ENCODE results near the gene CCDC27. TPM values are rescaled to one million over a fixed set of nuclear protein-coding genes. Genes with fewer than 3 reads are reported as not detected.

The CCDC27 gene
- total RNA-seq, 1 experiment from 2014 or later = not detected

DNA sequence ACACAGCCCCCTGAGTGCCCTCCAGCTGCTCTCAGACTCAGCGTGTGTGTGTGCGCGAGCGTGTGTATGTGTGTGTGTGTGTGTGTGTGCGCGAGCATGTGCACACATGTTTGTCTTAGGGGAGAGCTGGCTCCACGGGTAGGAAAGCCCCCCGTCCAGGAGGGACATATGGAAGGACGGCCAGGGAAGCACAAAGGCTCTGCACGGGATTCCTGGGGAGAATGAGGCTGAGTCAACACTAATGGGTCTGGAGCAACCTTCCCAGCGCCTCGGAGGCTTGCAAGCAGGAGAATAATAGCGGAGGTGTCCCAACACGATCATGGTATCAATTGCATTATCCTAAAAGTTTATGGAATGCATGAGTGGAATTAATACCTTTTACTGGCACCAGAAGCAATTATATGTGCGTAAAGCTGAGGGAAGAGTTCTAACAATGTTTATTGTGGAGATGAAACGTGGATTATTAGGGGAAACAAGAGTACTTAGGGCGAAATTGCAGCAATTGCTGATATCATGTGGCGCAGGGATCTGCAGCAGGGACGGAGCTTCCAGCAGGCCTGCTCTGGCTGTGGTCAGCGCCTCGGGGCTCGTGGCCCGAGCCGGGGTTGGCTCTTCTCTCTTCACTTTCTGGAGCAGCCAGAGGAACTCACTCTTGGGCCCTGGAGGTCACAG, 40.3 kb upstream of the CCDC27 start (continued):
- no peak for TF ChIP-seq EZH2 (IDR thresholded peaks at IDR 0.05)
- no peak for TF ChIP-seq EGR1 (IDR thresholded peaks at IDR 0.05; ENCODE audit: low read depth)

DNA sequence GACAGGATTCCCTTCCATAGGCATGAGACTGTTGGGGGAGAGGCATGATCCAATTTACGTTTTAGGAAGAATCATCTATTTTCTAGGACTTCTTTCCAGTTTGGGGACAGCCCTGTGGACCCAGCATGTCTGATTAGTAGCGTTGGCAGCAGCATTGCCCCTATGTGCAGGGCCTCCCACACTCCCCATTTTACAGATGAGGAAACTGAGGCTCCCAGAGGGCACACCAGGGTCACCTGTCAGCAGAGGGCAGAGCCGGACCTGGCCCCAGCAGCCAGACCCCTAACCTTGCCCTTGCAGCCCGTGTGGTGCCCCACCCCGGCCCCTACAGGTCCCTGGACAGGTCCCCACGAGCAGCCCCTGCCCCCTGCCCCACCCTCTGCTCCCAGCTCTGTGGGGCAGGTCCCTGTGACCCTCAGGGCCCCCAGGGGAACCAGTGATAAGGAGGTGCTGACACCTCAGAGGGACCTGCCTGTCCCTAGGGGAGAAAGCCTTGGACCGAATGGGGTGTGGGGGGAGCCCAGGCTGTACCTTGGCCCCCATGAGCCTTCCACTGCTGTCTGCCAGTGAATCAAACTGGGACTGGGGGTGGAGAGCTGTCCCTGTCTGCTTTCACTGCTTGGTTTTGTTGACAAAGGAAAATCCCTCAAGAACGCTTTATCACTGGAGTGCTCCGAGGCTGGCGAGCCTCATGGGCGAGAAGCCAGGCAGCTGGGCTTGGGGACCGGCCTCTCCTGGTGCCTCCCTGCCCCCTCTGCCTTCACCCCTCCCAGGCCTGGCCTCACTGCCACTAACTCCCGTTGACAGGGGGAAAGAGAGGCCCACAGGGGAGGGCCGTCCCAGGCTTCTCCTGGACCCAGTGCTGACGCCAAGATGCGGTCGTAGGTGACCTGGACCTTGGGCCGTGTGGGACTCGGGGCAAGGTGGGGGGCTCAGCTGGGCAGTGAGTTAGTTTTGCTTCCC, 39.4 kb upstream of the CCDC27 start:
- BruUV-seq (replicated peaks) = no TSS peak
- no peak overlapping the region for H3K27ac ChIP-seq (ENCODE audit: low read depth, low read length)
- ChIA-PET POLR2A (no interaction called here), CTCF (interaction anchor here (0.9 kb wide), 1 partner anchor 12 kb away, joined by 3 read pairs; no protein-coding TSS in a partner anchor), RAD21 (ENCODE audit: low non-redundant PET in 1 of 2, low total read pairs in 2 of 2, uncharacterized antibody in 2 of 2, unreplicated experiment in 2 of 2) (no interaction called here)
- no peak for ATAC-seq
- no peaks in the 10 kb centered on the region for H3K27me3 ChIP-seq (ENCODE audit: insufficient read depth, low read length)
- H4K20me1 ChIP-seq (ENCODE audit: insufficient read depth) = no peaks in the 10 kb centered on the region
- H3K4me1 ChIP-seq (ENCODE audit: control insufficient read depth in 1 of 2, insufficient read depth in 2 of 2, low read length in 2 of 2) = no peaks in the 10 kb centered on the region
- no peak for DNase-seq (ENCODE audit: low read depth, low spot score)
- no peaks in the 10 kb centered on the region for H3K79me2 ChIP-seq (ENCODE audit: insufficient read depth, low read length)
- no peaks in the 10 kb centered on the region for H3K9me3 ChIP-seq (ENCODE audit: control insufficient read depth in 1 of 2, insufficient read depth in 1 of 2, low read depth in 1 of 2, low read length in 2 of 2)
- H3K4me2 ChIP-seq (ENCODE audit: low read length) = no peak overlapping the region
- H3K4me3 ChIP-seq (replicated peaks in 1 of 2; ENCODE audit: low read depth in 1 of 2, low read length in 2 of 2) = no peak overlapping the region
- TF ChIP-seq SP1 (IDR thresholded peaks at IDR 0.05; ENCODE audit: low read depth) (no peak), RAD21 (IDR thresholded peaks at IDR 0.05; ENCODE audit: low read depth) (no peak), SIN3A (IDR thresholded peaks at IDR 0.05; ENCODE audit: low read depth) (no peak), ELF1 (IDR thresholded peaks at IDR 0.05; ENCODE audit: borderline replicate concordance, low read depth) (no peak), ZFX (IDR thresholded peaks at IDR 0.05) (no peak), EZH2 (IDR thresholded peaks at IDR 0.05) (no peak), FOSL1 (IDR thresholded peaks at IDR 0.05; ENCODE audit: low read depth) (no peak), POLR2A (IDR thresholded peaks at IDR 0.05; ENCODE audit: borderline replicate concordance, extremely low read depth, insufficient read depth, insufficient read length) (no peak), CBX3 (IDR thresholded peaks at IDR 0.05; ENCODE audit: low read depth) (no peak)
- TF ChIP-seq, protein P1, sequence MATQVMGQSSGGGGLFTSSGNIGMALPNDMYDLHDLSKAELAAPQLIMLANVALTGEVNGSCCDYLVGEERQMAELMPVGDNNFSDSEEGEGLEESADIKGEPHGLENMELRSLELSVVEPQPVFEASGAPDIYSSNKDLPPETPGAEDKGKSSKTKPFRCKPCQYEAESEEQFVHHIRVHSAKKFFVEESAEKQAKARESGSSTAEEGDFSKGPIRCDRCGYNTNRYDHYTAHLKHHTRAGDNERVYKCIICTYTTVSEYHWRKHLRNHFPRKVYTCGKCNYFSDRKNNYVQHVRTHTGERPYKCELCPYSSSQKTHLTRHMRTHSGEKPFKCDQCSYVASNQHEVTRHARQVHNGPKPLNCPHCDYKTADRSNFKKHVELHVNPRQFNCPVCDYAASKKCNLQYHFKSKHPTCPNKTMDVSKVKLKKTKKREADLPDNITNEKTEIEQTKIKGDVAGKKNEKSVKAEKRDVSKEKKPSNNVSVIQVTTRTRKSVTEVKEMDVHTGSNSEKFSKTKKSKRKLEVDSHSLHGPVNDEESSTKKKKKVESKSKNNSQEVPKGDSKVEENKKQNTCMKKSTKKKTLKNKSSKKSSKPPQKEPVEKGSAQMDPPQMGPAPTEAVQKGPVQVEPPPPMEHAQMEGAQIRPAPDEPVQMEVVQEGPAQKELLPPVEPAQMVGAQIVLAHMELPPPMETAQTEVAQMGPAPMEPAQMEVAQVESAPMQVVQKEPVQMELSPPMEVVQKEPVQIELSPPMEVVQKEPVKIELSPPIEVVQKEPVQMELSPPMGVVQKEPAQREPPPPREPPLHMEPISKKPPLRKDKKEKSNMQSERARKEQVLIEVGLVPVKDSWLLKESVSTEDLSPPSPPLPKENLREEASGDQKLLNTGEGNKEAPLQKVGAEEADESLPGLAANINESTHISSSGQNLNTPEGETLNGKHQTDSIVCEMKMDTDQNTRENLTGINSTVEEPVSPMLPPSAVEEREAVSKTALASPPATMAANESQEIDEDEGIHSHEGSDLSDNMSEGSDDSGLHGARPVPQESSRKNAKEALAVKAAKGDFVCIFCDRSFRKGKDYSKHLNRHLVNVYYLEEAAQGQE (IDR thresholded peaks at IDR 0.05; ENCODE audit: low read depth) = no peak
- TF ChIP-seq, protein P2, sequence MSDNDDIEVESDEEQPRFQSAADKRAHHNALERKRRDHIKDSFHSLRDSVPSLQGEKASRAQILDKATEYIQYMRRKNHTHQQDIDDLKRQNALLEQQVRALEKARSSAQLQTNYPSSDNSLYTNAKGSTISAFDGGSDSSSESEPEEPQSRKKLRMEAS (IDR thresholded peaks at IDR 0.05) = no peak
- H3K9ac ChIP-seq (ENCODE audit: low read length) = no peak overlapping the region
- no peak overlapping the region for H2AFZ ChIP-seq (ENCODE audit: low read depth, low read length, poor library complexity, severe bottlenecking)
- H3K9me2 ChIP-seq (ENCODE audit: insufficient read depth) = no peaks in the 10 kb centered on the region
- intact Hi-C loops (cut with micrococcal nuclease) = no loop called here
- no peaks in the 10 kb centered on the region for H3K36me3 ChIP-seq (ENCODE audit: control insufficient read depth in 1 of 2, insufficient read depth in 2 of 2, low read length in 2 of 2)

Data from HCT116 (cell line).